ENCODE data around the gene STRN3.
"Not testable (repeated sequence)": the region's sequence is repeated elsewhere in the genome, so short reads cannot be mapped to it uniquely, and the experiment has no call there.

STRN3 gene

DNA sequence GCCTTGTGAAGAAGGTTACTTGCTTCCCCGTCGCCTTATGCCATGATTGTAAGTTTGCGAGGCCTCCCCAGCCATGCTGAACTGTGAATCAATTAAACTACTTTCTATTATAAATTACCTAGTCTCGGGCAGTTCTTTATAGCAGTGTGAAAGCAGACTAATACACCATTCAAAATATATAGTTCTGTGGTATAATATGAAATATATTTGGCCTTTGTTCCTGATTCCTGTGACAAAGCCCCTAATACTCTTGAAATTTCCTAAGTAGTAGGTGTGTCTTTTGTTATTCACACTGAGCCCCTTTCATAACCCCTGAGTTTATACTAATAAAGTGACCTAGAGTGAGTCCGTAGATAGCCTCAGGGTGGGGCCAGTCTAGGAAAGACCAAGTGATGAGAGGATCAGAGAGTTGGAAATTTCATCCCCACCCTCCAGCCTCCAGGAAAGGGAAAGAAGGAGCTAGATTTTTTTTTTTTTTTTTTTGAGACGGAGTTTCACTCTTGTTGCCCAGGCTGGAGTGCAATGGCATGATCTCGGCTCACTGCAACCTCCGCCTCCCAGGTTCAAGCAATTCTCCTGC is 19.4 kb upstream of the STRN3 start:
- no peak overlapping the region for H3K4me3 ChIP-seq (ENCODE audit: low read depth, low read length)
- TF ChIP-seq, protein P1, sequence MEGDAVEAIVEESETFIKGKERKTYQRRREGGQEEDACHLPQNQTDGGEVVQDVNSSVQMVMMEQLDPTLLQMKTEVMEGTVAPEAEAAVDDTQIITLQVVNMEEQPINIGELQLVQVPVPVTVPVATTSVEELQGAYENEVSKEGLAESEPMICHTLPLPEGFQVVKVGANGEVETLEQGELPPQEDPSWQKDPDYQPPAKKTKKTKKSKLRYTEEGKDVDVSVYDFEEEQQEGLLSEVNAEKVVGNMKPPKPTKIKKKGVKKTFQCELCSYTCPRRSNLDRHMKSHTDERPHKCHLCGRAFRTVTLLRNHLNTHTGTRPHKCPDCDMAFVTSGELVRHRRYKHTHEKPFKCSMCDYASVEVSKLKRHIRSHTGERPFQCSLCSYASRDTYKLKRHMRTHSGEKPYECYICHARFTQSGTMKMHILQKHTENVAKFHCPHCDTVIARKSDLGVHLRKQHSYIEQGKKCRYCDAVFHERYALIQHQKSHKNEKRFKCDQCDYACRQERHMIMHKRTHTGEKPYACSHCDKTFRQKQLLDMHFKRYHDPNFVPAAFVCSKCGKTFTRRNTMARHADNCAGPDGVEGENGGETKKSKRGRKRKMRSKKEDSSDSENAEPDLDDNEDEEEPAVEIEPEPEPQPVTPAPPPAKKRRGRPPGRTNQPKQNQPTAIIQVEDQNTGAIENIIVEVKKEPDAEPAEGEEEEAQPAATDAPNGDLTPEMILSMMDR (IDR thresholded peaks at IDR 0.05) = no peak
- H3K27ac ChIP-seq = no peak overlapping the region
- no peak overlapping the region for H2AFZ ChIP-seq
- no peaks in the 10 kb centered on the region for H3K9me3 ChIP-seq (ENCODE audit: control insufficient read depth, low read length)
- H3K79me2 ChIP-seq = peaks cover 14% of the 10 kb centered on the region
- H3K36me3 ChIP-seq (ENCODE audit: control insufficient read depth, insufficient read depth, low read length) = no peaks in the 10 kb centered on the region
- H3K27me3 ChIP-seq (ENCODE audit: control insufficient read depth, insufficient read depth, low read length) = no peaks in the 10 kb centered on the region
- no peaks in the 10 kb centered on the region for H3K4me1 ChIP-seq
- no peak overlapping the region for H3K9ac ChIP-seq
- H3K4me2 ChIP-seq (ENCODE audit: low read length) = no peak overlapping the region

DNA sequence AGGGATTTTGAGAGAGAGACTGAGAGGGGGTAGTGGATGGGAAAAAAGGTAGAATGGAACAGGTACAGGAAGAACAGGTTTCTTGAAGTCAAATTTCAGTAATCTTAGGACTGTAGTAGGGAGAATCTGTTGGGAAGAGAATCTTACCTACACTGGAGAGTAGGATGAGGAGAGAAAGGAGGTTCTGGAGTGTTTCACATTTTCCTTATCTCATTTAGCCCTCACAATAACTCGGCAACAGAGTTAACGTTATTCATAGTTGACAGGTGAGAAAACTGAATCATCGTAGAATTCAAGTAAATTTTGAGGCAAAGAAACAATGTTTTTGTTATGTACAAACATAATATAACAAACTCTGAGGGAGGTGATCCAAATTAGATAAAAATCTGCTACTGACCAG is 17.2 kb upstream of the STRN3 start:
- H3K4me3 ChIP-seq (ENCODE audit: low read depth, low read length) = no peak overlapping the region
- H3K27me3 ChIP-seq (ENCODE audit: control insufficient read depth, insufficient read depth, low read length) = no peaks in the 10 kb centered on the region
- no peaks in the 10 kb centered on the region for H3K36me3 ChIP-seq (ENCODE audit: control insufficient read depth, insufficient read depth, low read length)
- H3K79me2 ChIP-seq = peaks cover 15% of the 10 kb centered on the region
- no peak overlapping the region for H3K27ac ChIP-seq
- H3K4me2 ChIP-seq (ENCODE audit: low read length) = no peak overlapping the region
- TF ChIP-seq, protein P1 (IDR thresholded peaks at IDR 0.05) = no peak
- no peaks in the 10 kb centered on the region for H3K9me3 ChIP-seq (ENCODE audit: control insufficient read depth, low read length)
- no peaks in the 10 kb centered on the region for H3K4me1 ChIP-seq
- H2AFZ ChIP-seq = no peak overlapping the region
- no peak overlapping the region for H3K9ac ChIP-seq

DNA sequence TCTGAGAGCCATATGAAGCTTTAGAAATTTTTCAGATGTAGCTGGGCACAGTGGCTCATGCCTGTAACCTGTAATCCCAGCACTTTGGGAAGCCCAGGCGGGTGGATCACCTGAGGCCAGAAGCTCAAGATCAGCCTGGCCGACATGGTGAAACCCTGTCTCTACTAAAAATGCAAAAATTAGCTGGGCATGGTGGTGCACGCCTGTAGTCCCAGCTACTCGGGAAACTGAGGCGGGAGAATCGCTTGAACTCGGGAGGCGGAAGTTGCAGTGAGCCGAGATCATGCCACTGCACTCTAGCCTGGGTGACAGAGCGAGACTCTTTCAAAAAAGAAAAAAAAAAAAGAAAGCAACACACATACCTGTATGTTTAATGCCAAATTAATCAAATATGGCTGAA is 16.7 kb upstream of the STRN3 start:
- peaks cover 15% of the 10 kb centered on the region for H3K79me2 ChIP-seq
- not testable (repeated sequence) for H2AFZ ChIP-seq; H3K4me3 ChIP-seq (ENCODE audit: low read depth, low read length); H3K27ac ChIP-seq; H3K9ac ChIP-seq; H3K4me1 ChIP-seq; H3K36me3 ChIP-seq (ENCODE audit: control insufficient read depth, insufficient read depth, low read length); H3K4me2 ChIP-seq (ENCODE audit: low read length); H3K27me3 ChIP-seq (ENCODE audit: control insufficient read depth, insufficient read depth, low read length); H3K9me3 ChIP-seq (ENCODE audit: control insufficient read depth, low read length)

DNA sequence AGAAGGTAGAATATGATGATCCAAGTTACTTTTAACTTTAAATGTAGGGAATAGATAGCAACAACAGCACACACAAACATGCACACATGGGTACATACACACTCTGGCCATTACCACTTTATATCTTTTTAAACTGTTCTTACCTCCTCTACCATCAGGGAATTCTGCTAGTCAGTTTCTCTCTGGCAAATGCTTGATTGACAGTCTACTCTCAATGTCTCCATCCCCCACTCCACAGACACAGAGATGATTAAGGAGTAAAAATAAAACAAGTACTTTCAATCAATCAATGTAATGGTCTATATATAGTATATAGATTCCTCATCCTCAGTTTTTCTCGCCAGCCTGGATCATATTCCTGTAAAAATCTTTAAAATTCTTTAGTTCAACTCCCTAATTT is 16.1 kb upstream of the STRN3 start:
- Histone ChIP-seq H3K4me2 (ENCODE audit: low read length) (no peak overlapping the region), H2AFZ (no peak overlapping the region), H3K4me1 (no peaks in the 10 kb centered on the region), H3K9me3 (ENCODE audit: control insufficient read depth, low read length) (no peaks in the 10 kb centered on the region), H3K36me3 (ENCODE audit: control insufficient read depth, insufficient read depth, low read length) (no peaks in the 10 kb centered on the region), H3K27ac (no peak overlapping the region), H3K79me2 (peaks cover 11% of the 10 kb centered on the region), H3K27me3 (ENCODE audit: control insufficient read depth, insufficient read depth, low read length) (no peaks in the 10 kb centered on the region), H3K4me3 (ENCODE audit: low read depth, low read length) (no peak overlapping the region), H3K9ac (no peak overlapping the region)
- TF ChIP-seq, protein P1 (IDR thresholded peaks at IDR 0.05) = no peak

DNA sequence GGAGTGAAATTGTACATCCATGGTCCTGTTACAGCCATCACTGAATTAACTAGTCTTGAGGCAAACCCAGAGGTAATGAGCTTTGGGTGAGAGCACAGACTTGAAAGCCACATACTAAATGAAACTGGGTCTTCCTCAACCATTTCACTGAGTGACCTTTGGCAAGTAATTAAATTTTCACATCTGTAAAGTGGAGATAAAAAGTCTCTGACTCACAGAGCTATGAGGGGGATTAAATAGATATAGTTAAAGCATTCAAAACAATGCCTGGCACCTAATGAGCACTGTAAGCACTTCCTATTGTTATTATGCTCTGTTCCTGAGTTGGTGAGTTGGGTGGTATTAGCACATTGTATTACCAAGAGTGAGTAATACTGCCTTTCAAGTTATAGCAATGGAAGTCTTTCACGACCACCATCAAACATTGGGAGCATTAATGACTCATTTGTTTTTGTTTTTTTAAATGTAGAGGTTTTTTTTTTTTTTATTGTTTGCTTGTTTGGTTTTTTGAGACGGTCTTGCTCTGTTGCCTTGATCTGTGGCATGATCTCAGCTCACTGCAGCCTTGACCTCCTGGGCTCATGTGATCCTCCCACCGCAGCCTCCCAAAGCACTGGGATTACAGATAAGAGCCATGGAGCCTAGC is 12.5 kb upstream of the STRN3 start:
- TF ChIP-seq, protein P1 (IDR thresholded peaks at IDR 0.05) = no peak
- Histone ChIP-seq H3K27ac (no peak overlapping the region), H3K9me3 (ENCODE audit: control insufficient read depth, low read length) (no peaks in the 10 kb centered on the region), H3K9ac (no peak overlapping the region), H2AFZ (no peak overlapping the region), H3K79me2 (peaks cover 3% of the 10 kb centered on the region), H3K4me1 (no peaks in the 10 kb centered on the region), H3K36me3 (ENCODE audit: control insufficient read depth, insufficient read depth, low read length) (no peaks in the 10 kb centered on the region), H3K4me2 (ENCODE audit: low read length) (no peak overlapping the region), H3K27me3 (ENCODE audit: control insufficient read depth, insufficient read depth, low read length) (no peaks in the 10 kb centered on the region), H3K4me3 (ENCODE audit: low read depth, low read length) (no peak overlapping the region)
